Measurements from ENCODE around the gene EIF5AL1.
"Not testable (repeated sequence)": the region's sequence is repeated elsewhere in the genome, so short reads cannot be mapped to it uniquely, and the experiment has no call there.

DNA sequence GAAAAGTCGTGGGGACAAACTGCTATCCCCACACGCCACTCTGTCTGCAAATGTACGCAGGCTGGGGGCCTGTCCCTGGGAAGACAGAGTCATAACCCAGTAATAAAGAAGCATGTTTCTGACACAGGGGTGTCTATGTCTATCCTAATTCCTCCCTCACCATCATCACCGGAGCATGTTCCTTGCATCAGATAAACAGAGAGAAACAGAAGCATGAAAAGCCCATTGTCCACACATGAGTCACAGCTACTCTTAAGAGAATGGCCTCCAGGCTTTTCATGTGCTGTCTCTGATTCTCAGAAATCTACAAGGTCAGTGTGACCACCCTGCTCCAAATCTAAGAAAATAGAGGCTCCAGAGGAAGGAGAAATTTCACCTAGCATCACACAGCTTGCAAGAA, 4.1 kb upstream of the EIF5AL1 start:
- not testable (repeated sequence) for TF ChIP-seq NONO (IDR thresholded peaks at IDR 0.05; ENCODE audit: low read depth in 2 of 2, low read length in 1 of 2); SNIP1 (IDR thresholded peaks at IDR 0.05; ENCODE audit: low read depth); NFE2L1 (tag; IDR thresholded peaks at IDR 0.05; ENCODE audit: borderline replicate concordance, low read depth); KAT7 (CRISPR knock-in tag; IDR thresholded peaks at IDR 0.05; ENCODE audit: borderline replicate concordance); LEF1 (IDR thresholded peaks at IDR 0.05); MXI1 (IDR thresholded peaks at IDR 0.05; ENCODE audit: low read depth, low read length)
- TF ChIP-seq, protein P1, sequence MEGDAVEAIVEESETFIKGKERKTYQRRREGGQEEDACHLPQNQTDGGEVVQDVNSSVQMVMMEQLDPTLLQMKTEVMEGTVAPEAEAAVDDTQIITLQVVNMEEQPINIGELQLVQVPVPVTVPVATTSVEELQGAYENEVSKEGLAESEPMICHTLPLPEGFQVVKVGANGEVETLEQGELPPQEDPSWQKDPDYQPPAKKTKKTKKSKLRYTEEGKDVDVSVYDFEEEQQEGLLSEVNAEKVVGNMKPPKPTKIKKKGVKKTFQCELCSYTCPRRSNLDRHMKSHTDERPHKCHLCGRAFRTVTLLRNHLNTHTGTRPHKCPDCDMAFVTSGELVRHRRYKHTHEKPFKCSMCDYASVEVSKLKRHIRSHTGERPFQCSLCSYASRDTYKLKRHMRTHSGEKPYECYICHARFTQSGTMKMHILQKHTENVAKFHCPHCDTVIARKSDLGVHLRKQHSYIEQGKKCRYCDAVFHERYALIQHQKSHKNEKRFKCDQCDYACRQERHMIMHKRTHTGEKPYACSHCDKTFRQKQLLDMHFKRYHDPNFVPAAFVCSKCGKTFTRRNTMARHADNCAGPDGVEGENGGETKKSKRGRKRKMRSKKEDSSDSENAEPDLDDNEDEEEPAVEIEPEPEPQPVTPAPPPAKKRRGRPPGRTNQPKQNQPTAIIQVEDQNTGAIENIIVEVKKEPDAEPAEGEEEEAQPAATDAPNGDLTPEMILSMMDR (IDR thresholded peaks at IDR 0.05 in 2 of 3, conservative IDR thresholded peaks at IDR 0.05 in 1 of 3; ENCODE audit: insufficient read depth in 2 of 3, low read depth in 1 of 3, low read length in 3 of 3), result not testable (repeated sequence)
